HG02678 (cell line): ENCODE data around the gene GPX4.

Experiments used
- ATAC-seq: cut with Tn5 transposase; IDR thresholded peaks from one replicate; pipeline ENCODE4 v1.9.1; 2021; ENCODE audit warnings: mild to moderate bottlenecking, moderate library complexity; ENCODE audit not compliant: unreplicated experiment

GPX4 gene

DNA sequence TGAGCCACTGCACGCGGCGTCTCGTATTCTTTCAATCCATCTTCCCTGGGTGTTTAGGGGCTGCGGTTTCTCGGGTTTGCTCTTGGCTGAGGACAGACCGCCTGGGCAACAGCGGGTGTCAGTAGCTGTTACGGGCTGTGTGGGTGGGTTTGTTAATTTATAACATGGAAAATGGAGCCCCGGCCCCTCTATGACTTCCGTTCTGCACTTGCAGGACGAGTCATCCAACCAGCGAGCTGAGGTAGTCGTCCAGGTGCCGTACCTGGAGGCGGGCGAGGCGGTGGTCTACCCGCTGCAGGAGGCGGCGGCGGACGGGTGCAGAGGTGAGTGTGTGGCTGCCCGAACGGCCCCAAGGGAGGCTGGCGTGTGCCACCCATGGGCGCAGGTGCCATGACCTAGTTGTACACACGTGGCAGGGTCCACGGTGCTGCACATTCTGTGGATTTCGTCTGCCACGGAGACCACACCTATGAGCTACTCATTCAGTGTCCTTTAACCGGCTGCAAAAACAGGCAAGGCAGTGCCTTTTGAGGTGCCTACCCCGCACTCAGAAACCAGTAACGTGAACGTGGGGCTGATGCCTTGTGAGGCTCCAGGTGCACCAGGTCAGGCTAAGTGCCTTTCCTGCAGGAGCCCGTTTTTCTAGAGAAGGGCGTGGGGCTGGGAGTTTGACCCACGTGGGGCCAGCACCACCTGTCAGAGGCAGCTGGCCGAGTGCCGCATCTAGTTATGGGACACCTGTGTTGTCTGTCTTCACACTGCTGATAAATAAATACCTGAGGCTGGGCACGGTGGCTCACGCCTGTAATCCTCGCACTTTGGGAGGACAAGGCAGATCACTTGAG lies 19.5 kb upstream of the GPX4 start:
- no peak for ATAC-seq

- ATAC-seq = no peak
These were observed 18.6 kb upstream of the GPX4 start for GRCh38 chr19:1085053-1085658.

DNA sequence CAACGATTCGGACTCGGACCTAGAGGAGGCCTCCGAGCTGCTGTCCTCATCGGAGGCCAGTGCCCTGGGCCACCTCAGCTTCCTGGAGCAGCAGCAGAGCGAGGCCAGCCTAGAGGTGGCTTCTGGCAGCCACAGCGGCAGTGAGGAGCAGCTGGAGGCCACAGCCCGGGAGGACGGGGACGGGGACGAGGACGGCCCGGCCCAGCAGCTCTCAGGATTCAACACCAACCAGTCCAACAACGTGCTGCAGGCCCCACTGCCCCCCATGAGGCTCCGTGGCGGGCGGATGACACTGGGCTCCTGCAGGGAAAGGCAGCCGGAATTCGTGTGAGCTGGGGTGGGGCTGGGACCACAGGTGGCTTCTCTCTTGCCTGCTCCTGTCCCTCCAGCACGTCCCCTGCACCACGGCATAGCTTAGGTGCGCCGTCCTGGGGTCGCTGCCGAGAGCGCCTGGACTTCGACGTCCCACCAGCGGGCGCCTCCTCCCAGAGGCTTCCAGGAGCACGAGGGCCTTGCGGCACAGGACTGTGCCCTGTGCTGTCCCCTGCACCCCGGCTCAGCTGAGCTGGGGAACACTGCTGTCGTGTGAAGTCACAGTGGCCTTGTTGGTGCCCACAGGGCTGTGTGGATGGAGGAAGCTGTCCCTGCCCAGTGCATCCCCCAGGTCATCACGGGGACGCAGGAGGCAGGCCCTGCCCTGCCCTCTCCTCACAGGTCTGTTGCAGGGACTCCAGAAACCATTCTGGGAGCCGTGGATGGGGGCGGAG lies 17.9 kb upstream of the GPX4 start:
- no peak for ATAC-seq

- no peak for ATAC-seq
These were observed 17.2 kb upstream of the GPX4 start for GRCh38 chr19:1086613-1087012.

DNA sequence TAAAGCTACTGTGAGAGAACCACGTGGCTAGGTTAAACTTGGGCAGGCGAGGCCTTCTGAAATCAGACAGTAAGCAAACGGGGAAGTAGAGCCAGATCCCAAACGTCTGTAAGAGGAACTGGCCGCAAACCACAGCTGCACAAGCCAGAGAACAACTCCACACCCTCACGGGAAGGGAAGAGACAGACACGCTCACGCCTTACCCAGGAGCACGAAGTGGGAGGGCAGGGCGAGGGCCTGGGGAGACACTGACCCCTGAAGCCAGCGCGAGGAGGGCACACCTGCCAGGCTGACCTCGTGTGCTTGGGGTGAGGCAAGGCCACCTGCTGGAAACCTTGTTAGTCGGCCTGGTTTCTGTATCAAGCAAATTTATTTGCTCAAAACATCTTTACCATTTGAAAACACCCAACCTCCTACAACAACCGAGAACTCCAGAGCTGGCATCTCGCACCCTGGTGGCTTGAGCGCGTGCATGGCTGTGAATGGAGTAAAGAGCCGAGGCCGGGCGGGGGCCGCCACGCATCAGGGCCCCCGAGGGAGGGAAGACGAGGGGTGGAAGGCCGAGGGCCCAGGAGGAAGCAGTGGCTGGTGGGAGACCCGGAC lies 15.9 kb upstream of the GPX4 start:
- ATAC-seq = no peak

- ATAC-seq = no peak
These were observed 15.3 kb upstream of the GPX4 start for GRCh38 chr19:1088416-1089010.

DNA sequence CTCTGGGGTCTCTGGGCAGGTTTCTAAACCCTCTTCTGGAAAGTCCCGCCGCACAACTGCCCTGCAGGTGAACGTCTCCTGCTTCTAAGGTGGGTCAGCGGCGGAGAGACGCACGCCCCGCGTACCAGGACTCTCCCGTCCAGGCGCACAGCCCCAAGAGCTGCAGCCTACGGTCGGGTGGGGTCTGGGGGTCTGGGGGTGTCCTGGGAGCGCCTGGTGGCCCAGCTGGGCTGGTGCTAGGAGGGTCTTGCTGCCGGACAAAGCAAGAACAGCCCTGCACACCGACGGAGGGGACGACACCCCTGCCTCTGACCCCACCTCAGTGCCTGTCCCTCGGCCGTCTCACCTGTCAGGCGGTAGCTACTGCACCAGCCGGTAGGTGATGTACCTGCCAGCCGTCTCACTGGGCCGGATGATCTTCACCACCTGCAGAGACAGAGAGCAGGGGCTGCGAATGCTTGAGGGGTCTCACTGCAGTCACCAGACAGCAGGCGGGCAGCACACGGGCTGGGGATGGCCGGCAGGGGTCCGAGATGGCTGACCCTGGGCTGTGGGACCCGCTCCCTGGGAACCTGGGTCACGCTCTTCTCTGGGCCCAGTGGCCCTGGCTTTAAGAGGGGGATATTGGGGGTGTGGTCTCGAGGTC lies 14.5 kb upstream of the GPX4 start:
- no peak for ATAC-seq

DNA sequence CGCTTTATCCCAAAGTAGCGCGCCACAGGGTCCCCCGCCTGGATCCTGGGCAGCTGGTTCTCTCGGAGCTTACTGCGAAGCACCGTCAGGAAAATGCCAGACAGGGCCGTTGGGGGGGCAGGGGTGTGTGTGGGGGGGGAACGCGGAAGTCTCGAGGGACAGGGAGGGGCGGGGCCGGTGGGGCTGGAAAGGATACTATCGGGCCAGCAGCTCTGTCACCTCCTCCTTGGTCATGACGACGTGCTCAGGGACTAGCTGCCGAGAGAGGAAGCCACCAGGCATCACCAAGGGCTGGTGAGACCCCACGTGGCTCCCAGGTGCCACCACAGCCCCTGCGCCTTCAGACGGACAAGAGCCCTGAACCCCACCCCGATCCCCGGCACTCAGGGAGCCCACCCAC lies 13.9 kb upstream of the GPX4 start:
- ATAC-seq = no peak

- ATAC-seq = no peak
These were observed 12.9 kb upstream of the GPX4 start for GRCh38 chr19:1090731-1091543.

GRCh38 chr19:1091544-1092175 lies 12.1 kb upstream of the GPX4 start:
- ATAC-seq = no peak

- no peak for ATAC-seq
These were observed 10.5 kb upstream of the GPX4 start for GRCh38 chr19:1093330-1093729.

- ATAC-seq = no peak
These were observed 9.8 kb upstream of the GPX4 start for GRCh38 chr19:1093811-1094553.

DNA sequence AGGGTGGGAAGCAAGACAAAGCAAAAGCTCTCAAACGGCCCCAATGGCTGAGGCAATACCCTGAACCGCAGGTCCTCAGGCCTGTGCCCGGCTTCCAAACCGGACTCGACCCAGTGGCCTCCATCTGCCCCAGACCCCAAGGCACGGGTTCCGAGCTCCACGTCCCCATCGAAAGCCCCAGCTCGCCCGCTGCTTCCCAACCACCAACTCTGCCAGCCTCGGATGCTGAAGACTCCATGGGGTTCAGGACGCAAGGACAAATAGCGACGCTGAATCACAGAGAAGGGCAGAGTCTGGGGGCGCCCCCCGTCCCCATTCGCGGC lies 9.2 kb upstream of the GPX4 start:
- ATAC-seq = no peak

GRCh38 chr19:1094978-1095701 lies 8.7 kb upstream of the GPX4 start, which contains the start of gene POLR2E:
Gene POLR2E (minus strand): TSS chr19:1095375. CDS start chr19:1095315, 60 bp downstream.
- ATAC-seq = peak; percentile 89

- ATAC-seq = no peak
These were observed 6.0 kb upstream of the GPX4 start for GRCh38 chr19:1097810-1098176.

- ATAC-seq = no peak
These were observed 5.4 kb upstream of the GPX4 start for GRCh38 chr19:1098177-1099051.

GRCh38 chr19:1101337-1101698 lies 2.5 kb upstream of the GPX4 start:
- ATAC-seq = no peak
